Measurements from ENCODE around the gene CACHD1.

Gene CACHD1

GRCh38 chr1:64624218-64624713 lies 154.3 kb downstream of the CACHD1 start:
- H3K27ac ChIP-seq (ENCODE audit: insufficient read depth in 1 of 2, low read depth in 1 of 2, low read length in 2 of 2, poor library complexity in 1 of 2, severe bottlenecking in 2 of 2), result no peak overlapping the region
- DNase-seq, result peak in 2 of 3 donors; percentile 47 to 54
- H3K4me3 ChIP-seq (ENCODE audit: control insufficient read depth in 1 of 7, extremely low read depth in 1 of 7, insufficient read depth in 4 of 7, low read depth in 2 of 7, low read length in 6 of 7), result no peak overlapping the region
- no peaks in the 10 kb centered on the region for H3K36me3 ChIP-seq (ENCODE audit: control insufficient read depth in 4 of 4, insufficient read depth in 4 of 4, low read length in 3 of 4)
- 0% methylated on average over 1 of the region's 1 CpG for WGBS (ENCODE audit: insufficient coverage)
- no peaks in the 10 kb centered on the region for H3K9me3 ChIP-seq (ENCODE audit: control extremely low read depth in 1 of 5, control insufficient read depth in 4 of 5, insufficient read depth in 2 of 5, low read depth in 1 of 5, low read length in 4 of 5)
- ChIA-PET POLR2A (no interaction called here), CTCF (interaction anchor here (0.7 to 1.5 kb wide), 4 partner anchors 13 to 51 kb away, joined by 3 to 4 read pairs (median 3); no protein-coding TSS in a partner anchor)
- no peaks in the 10 kb centered on the region for H3K27me3 ChIP-seq (replicated peaks in 2 of 5; ENCODE audit: control insufficient read depth in 4 of 5, insufficient read depth in 5 of 5, low read length in 4 of 5)
- peaks cover 0 to 13% (median 6%) of the 10 kb centered on the region in 4 experiments for H3K4me1 ChIP-seq (ENCODE audit: control extremely low read depth in 1 of 4, control insufficient read depth in 4 of 4, insufficient read depth in 4 of 4, low read length in 3 of 4)

- peaks cover 0 to 13% (median 6%) of the 10 kb centered on the region in 4 experiments for H3K4me1 ChIP-seq (ENCODE audit: control extremely low read depth in 1 of 4, control insufficient read depth in 4 of 4, insufficient read depth in 4 of 4, low read length in 3 of 4)
- no peaks in the 10 kb centered on the region for H3K27me3 ChIP-seq (replicated peaks in 2 of 5; ENCODE audit: control insufficient read depth in 4 of 5, insufficient read depth in 5 of 5, low read length in 4 of 5)
- no peaks in the 10 kb centered on the region for H3K36me3 ChIP-seq (ENCODE audit: control insufficient read depth in 4 of 4, insufficient read depth in 4 of 4, low read length in 3 of 4)
- H3K27ac ChIP-seq (ENCODE audit: insufficient read depth in 1 of 2, low read depth in 1 of 2, low read length in 2 of 2, poor library complexity in 1 of 2, severe bottlenecking in 2 of 2), result no peak overlapping the region
- WGBS (ENCODE audit: insufficient coverage), result 94% methylated on average over 2 of the region's 2 CpGs
- POLR2A ChIA-PET, result no interaction called here
- DNase-seq, result no peak
- H3K9me3 ChIP-seq (ENCODE audit: control extremely low read depth in 1 of 5, control insufficient read depth in 4 of 5, insufficient read depth in 2 of 5, low read depth in 1 of 5, low read length in 4 of 5), result no peaks in the 10 kb centered on the region
- no peak overlapping the region for H3K4me3 ChIP-seq (ENCODE audit: control insufficient read depth in 1 of 7, extremely low read depth in 1 of 7, insufficient read depth in 4 of 7, low read depth in 2 of 7, low read length in 6 of 7)
- CTCF ChIA-PET, result interaction anchor here (0.7 to 1.5 kb wide), 4 partner anchors 13 to 50 kb away, joined by 3 to 4 read pairs (median 3); no protein-coding TSS in a partner anchor
Measured at GRCh38 chr1:64624808-64625207, 154.9 kb downstream of the CACHD1 start.

GRCh38 chr1:64630611-64631010 lies 160.7 kb downstream of the CACHD1 start:
- Histone ChIP-seq H3K27ac (ENCODE audit: insufficient read depth in 1 of 2, low read depth in 1 of 2, low read length in 2 of 2, poor library complexity in 1 of 2, severe bottlenecking in 2 of 2) (no peak overlapping the region), H3K4me3 (ENCODE audit: control insufficient read depth in 1 of 7, extremely low read depth in 1 of 7, insufficient read depth in 4 of 7, low read depth in 2 of 7, low read length in 6 of 7) (peak overlapping the region in 1 of 7 experiments; percentile 13), H3K9me3 (ENCODE audit: control extremely low read depth in 1 of 5, control insufficient read depth in 4 of 5, insufficient read depth in 2 of 5, low read depth in 1 of 5, low read length in 4 of 5) (no peaks in the 10 kb centered on the region), H3K4me1 (ENCODE audit: control extremely low read depth in 1 of 4, control insufficient read depth in 4 of 4, insufficient read depth in 4 of 4, low read length in 3 of 4) (no peaks in the 10 kb centered on the region), H3K27me3 (replicated peaks in 2 of 5; ENCODE audit: control insufficient read depth in 4 of 5, insufficient read depth in 5 of 5, low read length in 4 of 5) (no peaks in the 10 kb centered on the region), H3K36me3 (ENCODE audit: control insufficient read depth in 4 of 4, insufficient read depth in 4 of 4, low read length in 3 of 4) (peaks cover 0 to 3% (median 0%) of the 10 kb centered on the region in 4 experiments)
- ChIA-PET CTCF (interaction anchor here (1.6 kb wide), 1 partner anchor 8 kb away, joined by 3 read pairs; no protein-coding TSS in a partner anchor), POLR2A (no interaction called here)
- peak; percentile 9 to 29 (median 10) for DNase-seq
- WGBS (ENCODE audit: insufficient coverage), result 87% methylated on average over 2 of the region's 4 CpGs

- H3K4me3 ChIP-seq (ENCODE audit: control insufficient read depth in 1 of 7, extremely low read depth in 1 of 7, insufficient read depth in 4 of 7, low read depth in 2 of 7, low read length in 6 of 7), result no peak overlapping the region
- H3K9me3 ChIP-seq (ENCODE audit: control extremely low read depth in 1 of 5, control insufficient read depth in 4 of 5, insufficient read depth in 2 of 5, low read depth in 1 of 5, low read length in 4 of 5), result no peaks in the 10 kb centered on the region
- CTCF ChIA-PET, result no interaction called here
- no peak for DNase-seq
- H3K36me3 ChIP-seq (ENCODE audit: control insufficient read depth in 4 of 4, insufficient read depth in 4 of 4, low read length in 3 of 4), result peaks cover 0 to 4% (median 1%) of the 10 kb centered on the region in 4 experiments
- H3K27ac ChIP-seq (ENCODE audit: insufficient read depth in 1 of 2, low read depth in 1 of 2, low read length in 2 of 2, poor library complexity in 1 of 2, severe bottlenecking in 2 of 2), result no peak overlapping the region
- no peaks in the 10 kb centered on the region for H3K27me3 ChIP-seq (replicated peaks in 2 of 5; ENCODE audit: control insufficient read depth in 4 of 5, insufficient read depth in 5 of 5, low read length in 4 of 5)
- 89% methylated on average over 1 of the region's 3 CpGs for WGBS (ENCODE audit: insufficient coverage)
- H3K4me1 ChIP-seq (ENCODE audit: control extremely low read depth in 1 of 4, control insufficient read depth in 4 of 4, insufficient read depth in 4 of 4, low read length in 3 of 4), result no peaks in the 10 kb centered on the region
- POLR2A ChIA-PET, result no interaction called here
Measured at GRCh38 chr1:64631346-64632034, 161.6 kb downstream of the CACHD1 start.

- POLR2A ChIA-PET, result interaction anchor here (0.6 kb wide), 1 partner anchor 9 kb away, joined by 5 read pairs; no protein-coding TSS in a partner anchor
- CTCF ChIA-PET, result interaction anchor here (1.2 to 1.6 kb wide), 2 partner anchors 11 to 14 kb away, joined by 3 to 4 read pairs; no protein-coding TSS in a partner anchor
- Histone ChIP-seq H3K4me3 (ENCODE audit: control insufficient read depth in 1 of 7, extremely low read depth in 1 of 7, insufficient read depth in 4 of 7, low read depth in 2 of 7, low read length in 6 of 7) (no peak overlapping the region), H3K4me1 (ENCODE audit: control extremely low read depth in 1 of 4, control insufficient read depth in 4 of 4, insufficient read depth in 4 of 4, low read length in 3 of 4) (no peaks in the 10 kb centered on the region), H3K27ac (ENCODE audit: insufficient read depth in 1 of 2, low read depth in 1 of 2, low read length in 2 of 2, poor library complexity in 1 of 2, severe bottlenecking in 2 of 2) (no peak overlapping the region), H3K27me3 (replicated peaks in 2 of 5; ENCODE audit: control insufficient read depth in 4 of 5, insufficient read depth in 5 of 5, low read length in 4 of 5) (no peaks in the 10 kb centered on the region), H3K36me3 (ENCODE audit: control insufficient read depth in 4 of 4, insufficient read depth in 4 of 4, low read length in 3 of 4) (peaks cover 0 to 9% (median 2%) of the 10 kb centered on the region in 4 experiments), H3K9me3 (ENCODE audit: control extremely low read depth in 1 of 5, control insufficient read depth in 4 of 5, insufficient read depth in 2 of 5, low read depth in 1 of 5, low read length in 4 of 5) (no peaks in the 10 kb centered on the region)
- WGBS (ENCODE audit: insufficient coverage), result 96% methylated on average over 3 of the region's 6 CpGs
- DNase-seq, result no peak
Measured at GRCh38 chr1:64632936-64633335, 163.0 kb downstream of the CACHD1 start.

- no peak for DNase-seq
- ChIA-PET CTCF (interaction anchor here (1.4 kb wide), 1 partner anchor 21 kb away, joined by 3 read pairs; no protein-coding TSS in a partner anchor), POLR2A (no interaction called here)
- Histone ChIP-seq H3K4me1 (ENCODE audit: control extremely low read depth in 1 of 4, control insufficient read depth in 4 of 4, insufficient read depth in 4 of 4, low read length in 3 of 4) (no peaks in the 10 kb centered on the region), H3K27ac (ENCODE audit: insufficient read depth in 1 of 2, low read depth in 1 of 2, low read length in 2 of 2, poor library complexity in 1 of 2, severe bottlenecking in 2 of 2) (no peak overlapping the region), H3K27me3 (replicated peaks in 2 of 5; ENCODE audit: control insufficient read depth in 4 of 5, insufficient read depth in 5 of 5, low read length in 4 of 5) (no peaks in the 10 kb centered on the region), H3K9me3 (ENCODE audit: control extremely low read depth in 1 of 5, control insufficient read depth in 4 of 5, insufficient read depth in 2 of 5, low read depth in 1 of 5, low read length in 4 of 5) (no peaks in the 10 kb centered on the region), H3K4me3 (ENCODE audit: control insufficient read depth in 1 of 7, extremely low read depth in 1 of 7, insufficient read depth in 4 of 7, low read depth in 2 of 7, low read length in 6 of 7) (no peak overlapping the region), H3K36me3 (ENCODE audit: control insufficient read depth in 4 of 4, insufficient read depth in 4 of 4, low read length in 3 of 4) (peaks cover 0 to 13% (median 4%) of the 10 kb centered on the region in 4 experiments)
- 100% methylated on average over 2 of the region's 3 CpGs for WGBS (ENCODE audit: insufficient coverage)
Measured at GRCh38 chr1:64645735-64646134, 175.8 kb downstream of the CACHD1 start.

GRCh38 chr1:64650411-64650810 lies 180.5 kb downstream of the CACHD1 start:
- 100% methylated on average over 1 of the region's 2 CpGs for WGBS (ENCODE audit: insufficient coverage)
- POLR2A ChIA-PET, result no interaction called here

More at GRCh38 chr1:64650411-64650810, 180.5 kb downstream of the CACHD1 start:
- H3K27ac ChIP-seq (ENCODE audit: insufficient read depth in 1 of 2, low read depth in 1 of 2, low read length in 2 of 2, poor library complexity in 1 of 2, severe bottlenecking in 2 of 2), result no peak overlapping the region
- H3K4me3 ChIP-seq (ENCODE audit: control insufficient read depth in 1 of 7, extremely low read depth in 1 of 7, insufficient read depth in 4 of 7, low read depth in 2 of 7, low read length in 6 of 7), result no peak overlapping the region
- H3K4me1 ChIP-seq (ENCODE audit: control extremely low read depth in 1 of 4, control insufficient read depth in 4 of 4, insufficient read depth in 4 of 4, low read length in 3 of 4), result no peaks in the 10 kb centered on the region
- H3K27me3 ChIP-seq (replicated peaks in 2 of 5; ENCODE audit: control insufficient read depth in 4 of 5, insufficient read depth in 5 of 5, low read length in 4 of 5), result no peaks in the 10 kb centered on the region
- no peak for DNase-seq
- H3K36me3 ChIP-seq (ENCODE audit: control insufficient read depth in 4 of 4, insufficient read depth in 4 of 4, low read length in 3 of 4), result peaks cover 0 to 14% (median 7%) of the 10 kb centered on the region in 4 experiments
- CTCF ChIA-PET, result no interaction called here
- H3K9me3 ChIP-seq (ENCODE audit: control extremely low read depth in 1 of 5, control insufficient read depth in 4 of 5, insufficient read depth in 2 of 5, low read depth in 1 of 5, low read length in 4 of 5), result no peaks in the 10 kb centered on the region
